Measurements from ENCODE around the gene SLC22A15. TPM values are rescaled to one million over a fixed set of nuclear protein-coding genes. Genes with fewer than 3 reads are reported as not detected.
"Not testable (repeated sequence)": the region's sequence is repeated elsewhere in the genome, so short reads cannot be mapped to it uniquely, and the experiment has no call there.

SLC22A15 gene
- total RNA-seq, 1 experiment from 2014 or later = 5.9 TPM

GRCh38 chr1:115973154-115973553 is 3.2 kb upstream of the SLC22A15 start:
- H3K36me3 ChIP-seq (replicated peaks; ENCODE audit: control insufficient read depth, insufficient read depth, low read length) = no peaks in the 10 kb centered on the region
- H3K4me3 ChIP-seq (ENCODE audit: insufficient read depth, low read depth, low read length) = no peak overlapping the region
- DNase-seq = no peak
- H3K27me3 ChIP-seq (ENCODE audit: control insufficient read depth, insufficient read depth, low read length) = no peaks in the 10 kb centered on the region

GRCh38 chr1:115975569-115976061 is 698 bp upstream of the SLC22A15 start:
- DNase-seq = no peak
- Histone ChIP-seq H3K27me3 (ENCODE audit: control insufficient read depth, insufficient read depth, low read length) (no peaks in the 10 kb centered on the region), H3K4me3 (ENCODE audit: insufficient read depth, low read depth, low read length) (peak overlapping the region; percentile 76), H3K36me3 (replicated peaks; ENCODE audit: control insufficient read depth, insufficient read depth, low read length) (no peaks in the 10 kb centered on the region)

- Histone ChIP-seq H3K36me3 (replicated peaks; ENCODE audit: control insufficient read depth, insufficient read depth, low read length) (no peaks in the 10 kb centered on the region), H3K27me3 (ENCODE audit: control insufficient read depth, insufficient read depth, low read length) (no peaks in the 10 kb centered on the region), H3K4me3 (ENCODE audit: insufficient read depth, low read depth, low read length) (peak overlapping the region; percentile 76)
- DNase-seq = no peak
These were observed 697 bp downstream of the SLC22A15 start for GRCh38 chr1:115976921-115977498.

GRCh38 chr1:115977499-115978258 is 1.4 kb downstream of the SLC22A15 start:
- Histone ChIP-seq H3K36me3 (replicated peaks; ENCODE audit: control insufficient read depth, insufficient read depth, low read length) (no peaks in the 10 kb centered on the region), H3K27me3 (ENCODE audit: control insufficient read depth, insufficient read depth, low read length) (no peaks in the 10 kb centered on the region), H3K4me3 (ENCODE audit: insufficient read depth, low read depth, low read length) (peak overlapping the region; percentile 76)
- no peak for DNase-seq

- DNase-seq = no peak
- H3K27me3 ChIP-seq (ENCODE audit: control insufficient read depth, insufficient read depth, low read length) = no peaks in the 10 kb centered on the region
- no peaks in the 10 kb centered on the region for H3K36me3 ChIP-seq (replicated peaks; ENCODE audit: control insufficient read depth, insufficient read depth, low read length)
- H3K4me3 ChIP-seq (ENCODE audit: insufficient read depth, low read depth, low read length) = no peak overlapping the region
These were observed 2.1 kb downstream of the SLC22A15 start for GRCh38 chr1:115978292-115978941.

GRCh38 chr1:115980156-115980555 is 3.8 kb downstream of the SLC22A15 start:
- Histone ChIP-seq H3K4me3 (ENCODE audit: insufficient read depth, low read depth, low read length) (no peak overlapping the region), H3K27me3 (ENCODE audit: control insufficient read depth, insufficient read depth, low read length) (no peaks in the 10 kb centered on the region), H3K36me3 (replicated peaks; ENCODE audit: control insufficient read depth, insufficient read depth, low read length) (no peaks in the 10 kb centered on the region)
- DNase-seq = no peak

GRCh38 chr1:115980998-115981993 is 5.0 kb downstream of the SLC22A15 start:
- peak; percentile 80 for DNase-seq
- H3K4me3 ChIP-seq (ENCODE audit: insufficient read depth, low read depth, low read length) = no peak overlapping the region
- no peaks in the 10 kb centered on the region for H3K36me3 ChIP-seq (replicated peaks; ENCODE audit: control insufficient read depth, insufficient read depth, low read length)
- H3K27me3 ChIP-seq (ENCODE audit: control insufficient read depth, insufficient read depth, low read length) = no peaks in the 10 kb centered on the region

- no peak for DNase-seq
- Histone ChIP-seq H3K4me3 (ENCODE audit: insufficient read depth, low read depth, low read length) (no peak overlapping the region), H3K27me3 (ENCODE audit: control insufficient read depth, insufficient read depth, low read length) (no peaks in the 10 kb centered on the region), H3K36me3 (replicated peaks; ENCODE audit: control insufficient read depth, insufficient read depth, low read length) (no peaks in the 10 kb centered on the region)
These were observed 6.1 kb downstream of the SLC22A15 start for GRCh38 chr1:115982400-115982799.

- no peak overlapping the region for H3K4me3 ChIP-seq (ENCODE audit: insufficient read depth, low read depth, low read length)
- no peak for DNase-seq
- no peaks in the 10 kb centered on the region for H3K27me3 ChIP-seq (ENCODE audit: control insufficient read depth, insufficient read depth, low read length)
- no peaks in the 10 kb centered on the region for H3K36me3 ChIP-seq (replicated peaks; ENCODE audit: control insufficient read depth, insufficient read depth, low read length)
These were observed 7.3 kb downstream of the SLC22A15 start for GRCh38 chr1:115983584-115983983.

- Histone ChIP-seq H3K36me3 (replicated peaks; ENCODE audit: control insufficient read depth, insufficient read depth, low read length) (no peaks in the 10 kb centered on the region), H3K4me3 (ENCODE audit: insufficient read depth, low read depth, low read length) (no peak overlapping the region), H3K27me3 (ENCODE audit: control insufficient read depth, insufficient read depth, low read length) (no peaks in the 10 kb centered on the region)
- DNase-seq = no peak
These were observed 11.3 kb downstream of the SLC22A15 start for GRCh38 chr1:115987623-115988022.

GRCh38 chr1:115988953-115989352 is 12.6 kb downstream of the SLC22A15 start:
- no peaks in the 10 kb centered on the region for H3K27me3 ChIP-seq (ENCODE audit: control insufficient read depth, insufficient read depth, low read length)
- H3K36me3 ChIP-seq (replicated peaks; ENCODE audit: control insufficient read depth, insufficient read depth, low read length) = no peaks in the 10 kb centered on the region; the same call in none of the 2 replicates
- H3K4me3 ChIP-seq (ENCODE audit: insufficient read depth, low read depth, low read length) = no peak overlapping the region
- no peak for DNase-seq

- DNase-seq = no peak
- Histone ChIP-seq H3K36me3 (replicated peaks; ENCODE audit: control insufficient read depth, insufficient read depth, low read length) (no peaks in the 10 kb centered on the region; the same call in none of the 2 replicates), H3K27me3 (ENCODE audit: control insufficient read depth, insufficient read depth, low read length) (no peaks in the 10 kb centered on the region), H3K4me3 (ENCODE audit: insufficient read depth, low read depth, low read length) (no peak overlapping the region)
These were observed 13.4 kb downstream of the SLC22A15 start for GRCh38 chr1:115989699-115990098.

GRCh38 chr1:115991909-115992308 is 15.6 kb downstream of the SLC22A15 start:
- H3K27me3 ChIP-seq (ENCODE audit: control insufficient read depth, insufficient read depth, low read length) = no peaks in the 10 kb centered on the region
- H3K36me3 ChIP-seq (replicated peaks; ENCODE audit: control insufficient read depth, insufficient read depth, low read length) = no peaks in the 10 kb centered on the region; the same call in none of the 2 replicates
- no peak for DNase-seq
- H3K4me3 ChIP-seq (ENCODE audit: insufficient read depth, low read depth, low read length) = no peak overlapping the region

GRCh38 chr1:115997921-115998320 is 21.6 kb downstream of the SLC22A15 start:
- H3K4me3 ChIP-seq (ENCODE audit: insufficient read depth, low read depth, low read length); H3K27me3 ChIP-seq (ENCODE audit: control insufficient read depth, insufficient read depth, low read length); H3K36me3 ChIP-seq (replicated peaks; ENCODE audit: control insufficient read depth, insufficient read depth, low read length); DNase-seq: not testable (repeated sequence)
